Ishikawa (cell line): ENCODE measurements around the gene ACYP2.

Source experiments
- CEBPB ChIP-seq: IDR thresholded peaks from 2 replicates; pipeline ENCODE4 v1.6.1; 2012
- CREB1 ChIP-seq: IDR thresholded peaks from 2 replicates; pipeline ENCODE4 v1.6.1; 2012; ENCODE audit warnings: low read depth
- EGR1 ChIP-seq: IDR thresholded peaks from 2 replicates; pipeline ENCODE4 v1.6.1; 2012
- EP300 ChIP-seq: IDR thresholded peaks from 2 replicates; pipeline ENCODE4 v1.6.1; 2012; ENCODE audit warnings: borderline replicate concordance
- FOXM1 ChIP-seq: IDR thresholded peaks from 2 replicates; pipeline ENCODE4 v1.6.1; 2012; ENCODE audit warnings: low read depth, borderline replicate concordance
- NFIC ChIP-seq: IDR thresholded peaks from 2 replicates; pipeline ENCODE4 v1.6.1; 2012
- RAD21 ChIP-seq: IDR thresholded peaks from 2 replicates; pipeline ENCODE4 v1.6.1; 2012; ENCODE audit warnings: low read depth
- TAF1 ChIP-seq: IDR thresholded peaks from 2 replicates; pipeline ENCODE4 v1.6.1; 2012; ENCODE audit warnings: low read depth, mild to moderate bottlenecking
- TCF12 ChIP-seq: IDR thresholded peaks from 2 replicates; pipeline ENCODE4 v1.6.1; 2012; ENCODE audit warnings: low read depth
- TEAD4 ChIP-seq: IDR thresholded peaks from 2 replicates; pipeline ENCODE4 v1.6.1; 2012
- YY1 ChIP-seq: IDR thresholded peaks from 2 replicates; pipeline ENCODE4 v1.6.1; 2012; ENCODE audit warnings: low read depth
- ZBTB7A ChIP-seq: IDR thresholded peaks from 2 replicates; pipeline ENCODE4 v1.6.1; 2012; ENCODE audit warnings: low read depth
- TF ChIP-seq, protein P1 (sequence below): IDR thresholded peaks from 2 replicates; pipeline ENCODE4 v1.6.1; 2012
- TF ChIP-seq, protein P2 (sequence below): IDR thresholded peaks from 2 replicates; pipeline ENCODE4 v1.6.1; 2012; ENCODE audit warnings: low read depth, mild to moderate bottlenecking
- TF ChIP-seq, protein P3 (sequence below): IDR thresholded peaks from 2 replicates; pipeline ENCODE4 v1.6.1; 2012

ACYP2 gene

DNA sequence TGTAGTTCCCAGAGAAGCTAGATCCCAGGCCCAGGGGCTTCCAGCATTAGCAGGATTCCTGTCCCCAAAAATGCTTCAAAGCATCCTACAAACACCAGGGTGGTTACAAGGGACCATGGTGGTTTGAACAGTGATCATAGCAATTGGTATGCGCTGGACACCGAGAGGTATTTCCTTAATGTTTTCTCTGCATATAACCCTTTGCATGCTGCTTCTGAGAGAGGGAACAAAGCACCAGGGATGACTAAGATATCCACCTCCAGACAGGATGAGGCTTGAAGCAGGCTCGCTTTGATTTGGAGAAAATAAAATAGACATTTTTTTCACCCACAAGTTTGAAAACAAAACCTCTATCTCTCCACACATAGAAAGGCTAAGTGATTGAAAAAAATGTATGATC, 191.1 kb downstream of the ACYP2 start:
- no peak for TF ChIP-seq TEAD4
- TF ChIP-seq TCF12 = no peak
- no peak for TF ChIP-seq EGR1
- TF ChIP-seq NFIC = no peak
- TF ChIP-seq TAF1 = no peak
- TF ChIP-seq FOXM1 = no peak
- TF ChIP-seq CEBPB = no peak
- TF ChIP-seq, protein P1, sequence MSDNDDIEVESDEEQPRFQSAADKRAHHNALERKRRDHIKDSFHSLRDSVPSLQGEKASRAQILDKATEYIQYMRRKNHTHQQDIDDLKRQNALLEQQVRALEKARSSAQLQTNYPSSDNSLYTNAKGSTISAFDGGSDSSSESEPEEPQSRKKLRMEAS = no peak

- TF ChIP-seq EP300 (no peak), ZBTB7A (no peak), TCF12 (no peak), TAF1 (no peak), FOXM1 (no peak), TEAD4 (no peak), RAD21 (no peak), CREB1 (no peak), CEBPB (no peak), EGR1 (no peak)
- TF ChIP-seq, protein P1 = no peak
- TF ChIP-seq, protein P2, sequence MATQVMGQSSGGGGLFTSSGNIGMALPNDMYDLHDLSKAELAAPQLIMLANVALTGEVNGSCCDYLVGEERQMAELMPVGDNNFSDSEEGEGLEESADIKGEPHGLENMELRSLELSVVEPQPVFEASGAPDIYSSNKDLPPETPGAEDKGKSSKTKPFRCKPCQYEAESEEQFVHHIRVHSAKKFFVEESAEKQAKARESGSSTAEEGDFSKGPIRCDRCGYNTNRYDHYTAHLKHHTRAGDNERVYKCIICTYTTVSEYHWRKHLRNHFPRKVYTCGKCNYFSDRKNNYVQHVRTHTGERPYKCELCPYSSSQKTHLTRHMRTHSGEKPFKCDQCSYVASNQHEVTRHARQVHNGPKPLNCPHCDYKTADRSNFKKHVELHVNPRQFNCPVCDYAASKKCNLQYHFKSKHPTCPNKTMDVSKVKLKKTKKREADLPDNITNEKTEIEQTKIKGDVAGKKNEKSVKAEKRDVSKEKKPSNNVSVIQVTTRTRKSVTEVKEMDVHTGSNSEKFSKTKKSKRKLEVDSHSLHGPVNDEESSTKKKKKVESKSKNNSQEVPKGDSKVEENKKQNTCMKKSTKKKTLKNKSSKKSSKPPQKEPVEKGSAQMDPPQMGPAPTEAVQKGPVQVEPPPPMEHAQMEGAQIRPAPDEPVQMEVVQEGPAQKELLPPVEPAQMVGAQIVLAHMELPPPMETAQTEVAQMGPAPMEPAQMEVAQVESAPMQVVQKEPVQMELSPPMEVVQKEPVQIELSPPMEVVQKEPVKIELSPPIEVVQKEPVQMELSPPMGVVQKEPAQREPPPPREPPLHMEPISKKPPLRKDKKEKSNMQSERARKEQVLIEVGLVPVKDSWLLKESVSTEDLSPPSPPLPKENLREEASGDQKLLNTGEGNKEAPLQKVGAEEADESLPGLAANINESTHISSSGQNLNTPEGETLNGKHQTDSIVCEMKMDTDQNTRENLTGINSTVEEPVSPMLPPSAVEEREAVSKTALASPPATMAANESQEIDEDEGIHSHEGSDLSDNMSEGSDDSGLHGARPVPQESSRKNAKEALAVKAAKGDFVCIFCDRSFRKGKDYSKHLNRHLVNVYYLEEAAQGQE = no peak
Observed at GRCh38 chr2:54308186-54308585, 192.8 kb downstream of the ACYP2 start.

- TF ChIP-seq CREB1 (no peak), CEBPB (no peak), EP300 (no peak), TCF12 (no peak), TEAD4 (no peak), TAF1 (no peak), ZBTB7A (no peak), NFIC (no peak), YY1 (no peak), FOXM1 (no peak), RAD21 (no peak), EGR1 (no peak)
- TF ChIP-seq, protein P2 = no peak
- TF ChIP-seq, protein P3, sequence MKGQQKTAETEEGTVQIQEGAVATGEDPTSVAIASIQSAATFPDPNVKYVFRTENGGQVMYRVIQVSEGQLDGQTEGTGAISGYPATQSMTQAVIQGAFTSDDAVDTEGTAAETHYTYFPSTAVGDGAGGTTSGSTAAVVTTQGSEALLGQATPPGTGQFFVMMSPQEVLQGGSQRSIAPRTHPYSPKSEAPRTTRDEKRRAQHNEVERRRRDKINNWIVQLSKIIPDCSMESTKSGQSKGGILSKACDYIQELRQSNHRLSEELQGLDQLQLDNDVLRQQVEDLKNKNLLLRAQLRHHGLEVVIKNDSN = no peak
- TF ChIP-seq, protein P1 = no peak
Observed at GRCh38 chr2:54308782-54309181, 193.4 kb downstream of the ACYP2 start.

GRCh38 chr2:54310311-54310710, 194.9 kb downstream of the ACYP2 start:
- TF ChIP-seq EP300 (no peak), NFIC (no peak), TAF1 (no peak), TEAD4 (no peak), RAD21 (no peak), FOXM1 (no peak), YY1 (no peak), TCF12 (no peak), CEBPB (no peak), CREB1 (no peak), EGR1 (no peak), ZBTB7A (no peak)
- TF ChIP-seq, protein P3 = no peak
- TF ChIP-seq, protein P1 = no peak
- TF ChIP-seq, protein P2 = no peak

DNA sequence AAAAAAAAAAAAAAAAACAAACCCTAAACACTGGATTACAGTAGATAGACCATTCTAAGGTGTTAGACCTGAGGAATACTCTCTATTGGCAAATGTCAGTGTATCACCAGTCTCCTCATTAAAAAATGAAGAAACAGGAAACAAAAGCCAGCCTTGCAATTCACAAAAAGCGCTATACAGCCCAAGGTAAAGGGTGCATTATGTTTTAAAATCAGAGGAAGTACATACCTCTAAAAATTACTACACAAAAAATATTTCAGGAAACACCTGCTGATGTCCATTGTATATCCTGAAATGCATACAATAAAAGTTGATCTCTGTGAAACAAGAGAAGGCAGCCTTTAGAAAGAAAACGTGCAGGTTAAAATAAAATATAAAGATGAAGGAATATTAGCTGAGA, 195.5 kb downstream of the ACYP2 start:
- no peak for TF ChIP-seq EGR1
